ENCODE data around the gene WDR17.
"Not testable (repeated sequence)": the region's sequence is repeated elsewhere in the genome, so short reads cannot be mapped to it uniquely, and the experiment has no call there.

The WDR17 gene

GRCh38 chr4:176209535-176209934 is 143.9 kb downstream of the WDR17 start:
- TF ChIP-seq, protein P1, sequence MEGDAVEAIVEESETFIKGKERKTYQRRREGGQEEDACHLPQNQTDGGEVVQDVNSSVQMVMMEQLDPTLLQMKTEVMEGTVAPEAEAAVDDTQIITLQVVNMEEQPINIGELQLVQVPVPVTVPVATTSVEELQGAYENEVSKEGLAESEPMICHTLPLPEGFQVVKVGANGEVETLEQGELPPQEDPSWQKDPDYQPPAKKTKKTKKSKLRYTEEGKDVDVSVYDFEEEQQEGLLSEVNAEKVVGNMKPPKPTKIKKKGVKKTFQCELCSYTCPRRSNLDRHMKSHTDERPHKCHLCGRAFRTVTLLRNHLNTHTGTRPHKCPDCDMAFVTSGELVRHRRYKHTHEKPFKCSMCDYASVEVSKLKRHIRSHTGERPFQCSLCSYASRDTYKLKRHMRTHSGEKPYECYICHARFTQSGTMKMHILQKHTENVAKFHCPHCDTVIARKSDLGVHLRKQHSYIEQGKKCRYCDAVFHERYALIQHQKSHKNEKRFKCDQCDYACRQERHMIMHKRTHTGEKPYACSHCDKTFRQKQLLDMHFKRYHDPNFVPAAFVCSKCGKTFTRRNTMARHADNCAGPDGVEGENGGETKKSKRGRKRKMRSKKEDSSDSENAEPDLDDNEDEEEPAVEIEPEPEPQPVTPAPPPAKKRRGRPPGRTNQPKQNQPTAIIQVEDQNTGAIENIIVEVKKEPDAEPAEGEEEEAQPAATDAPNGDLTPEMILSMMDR (IDR thresholded peaks at IDR 0.05; ENCODE audit: insufficient read depth, low read depth, low read length, missing control alignments): no peak
- no peak overlapping the region for H3K4me3 ChIP-seq (ENCODE audit: low read length)
- DNase-seq (ENCODE audit: low read depth): no peak

DNA sequence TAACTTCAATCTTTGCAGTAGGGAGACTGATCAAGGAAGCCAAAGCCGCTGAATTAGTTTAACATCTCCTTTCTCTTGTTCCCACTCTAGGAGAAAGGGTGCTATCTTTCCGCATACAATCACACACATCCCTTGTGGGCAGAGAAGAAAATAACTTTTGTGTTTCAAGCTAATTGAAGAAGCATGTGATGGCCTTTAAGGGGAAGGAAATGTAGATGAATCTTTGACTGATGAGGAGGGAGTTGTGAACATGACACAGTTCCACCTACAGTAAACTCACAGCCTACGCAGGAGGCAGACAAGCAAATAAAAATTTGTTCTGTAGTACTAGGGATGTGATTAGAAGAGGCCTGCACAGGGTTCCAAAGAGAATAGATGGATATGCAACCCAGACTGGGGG is 144.5 kb downstream of the WDR17 start:
- TF ChIP-seq, protein P1 (IDR thresholded peaks at IDR 0.05; ENCODE audit: insufficient read depth, low read depth, low read length, missing control alignments): no peak

DNA sequence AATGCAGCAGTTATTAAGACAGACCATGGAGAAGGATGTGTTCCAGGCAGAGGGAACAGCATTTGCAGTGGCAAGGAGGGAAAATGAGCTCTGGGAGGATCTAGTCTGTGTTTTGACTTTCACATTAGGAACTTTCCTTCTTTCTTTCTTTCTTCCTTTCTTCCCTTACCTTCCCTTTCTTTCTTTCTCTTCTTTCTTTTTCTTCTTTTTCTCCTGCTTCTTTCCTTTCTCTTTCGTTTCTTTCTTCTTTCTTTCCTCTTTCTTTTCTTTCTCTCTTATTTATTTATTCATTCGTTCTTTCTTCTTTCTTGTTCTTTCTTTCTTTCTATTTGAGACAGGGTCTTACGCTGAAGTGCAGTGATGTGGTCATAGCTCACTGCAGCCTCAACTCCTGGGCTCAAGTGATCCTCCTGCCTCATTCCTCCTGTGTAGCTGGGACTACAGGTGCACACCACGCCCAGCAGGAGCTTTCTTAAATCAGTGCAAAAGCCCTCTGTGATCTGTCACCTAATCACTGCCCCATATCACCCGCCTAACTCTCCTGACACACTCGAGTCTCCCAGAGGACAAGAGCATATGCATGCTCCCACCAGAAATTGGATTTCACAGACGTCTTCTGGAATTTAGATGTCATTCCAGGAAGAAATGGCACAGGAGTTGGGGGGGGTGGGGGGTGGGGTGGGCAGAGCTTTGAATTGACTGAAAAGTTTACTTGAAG is 145.1 kb downstream of the WDR17 start:
- no peak for DNase-seq (ENCODE audit: low read depth)
- TF ChIP-seq, protein P1 (IDR thresholded peaks at IDR 0.05; ENCODE audit: insufficient read depth, low read depth, low read length, missing control alignments): no peak
- H3K4me3 ChIP-seq (ENCODE audit: low read length): no peak overlapping the region

More for the DNA sequence above, 144.5 kb downstream of the WDR17 start:
- DNase-seq (ENCODE audit: low read depth): no peak
- no peak overlapping the region for H3K4me3 ChIP-seq (ENCODE audit: low read length)

GRCh38 chr4:176212351-176212750 is 146.7 kb downstream of the WDR17 start:
- H3K4me3 ChIP-seq (ENCODE audit: low read length); DNase-seq (ENCODE audit: low read depth): not testable (repeated sequence)

GRCh38 chr4:176217510-176217909 is 151.9 kb downstream of the WDR17 start:
- DNase-seq (ENCODE audit: low read depth): no peak
- H3K4me3 ChIP-seq (ENCODE audit: low read length): no peak overlapping the region
- TF ChIP-seq, protein P1 (IDR thresholded peaks at IDR 0.05; ENCODE audit: insufficient read depth, low read depth, low read length, missing control alignments): no peak

DNA sequence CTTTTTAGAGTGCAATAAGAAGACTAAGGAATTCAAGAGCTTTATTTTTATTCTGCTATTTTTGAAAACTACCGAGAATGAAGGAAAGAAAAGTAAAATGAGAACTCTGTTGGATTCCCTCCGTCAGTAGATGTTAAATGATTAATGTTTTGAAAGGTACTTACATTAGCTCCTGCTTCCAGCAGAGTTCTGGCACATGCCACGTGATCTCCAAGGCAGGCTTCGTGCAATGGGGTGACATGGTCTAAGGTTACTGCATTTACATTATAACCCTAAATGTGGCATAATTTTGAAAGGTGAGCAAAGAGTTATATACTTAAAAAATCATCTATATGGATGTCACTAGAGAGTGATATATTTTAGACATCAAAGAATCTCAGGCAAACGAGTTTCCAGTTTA is 156.5 kb downstream of the WDR17 start:
- DNase-seq (ENCODE audit: low read depth): no peak
- TF ChIP-seq, protein P1 (IDR thresholded peaks at IDR 0.05; ENCODE audit: insufficient read depth, low read depth, low read length, missing control alignments): no peak
- H3K4me3 ChIP-seq (ENCODE audit: low read length): no peak overlapping the region

DNA sequence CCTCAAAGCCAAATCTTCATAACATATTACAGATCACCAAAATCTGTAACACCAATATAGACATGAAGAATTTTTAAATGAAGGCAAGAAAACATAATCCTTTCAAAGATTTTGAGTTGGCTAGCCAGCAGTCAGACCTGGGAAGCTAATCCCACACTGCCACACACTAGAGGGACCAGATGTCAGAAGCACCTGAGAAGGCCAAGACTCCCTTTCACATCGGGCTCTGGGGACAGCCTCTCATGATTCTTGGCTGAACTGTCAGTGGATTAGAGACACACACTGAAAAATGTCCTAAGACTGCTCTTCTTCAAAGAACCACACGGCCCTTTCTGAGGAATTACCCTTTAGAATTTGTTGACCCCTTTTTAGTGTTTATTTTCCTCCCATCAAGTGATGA is 157.9 kb downstream of the WDR17 start:
- TF ChIP-seq, protein P1 (IDR thresholded peaks at IDR 0.05; ENCODE audit: insufficient read depth, low read depth, low read length, missing control alignments): no peak
- DNase-seq (ENCODE audit: low read depth): no peak
- H3K4me3 ChIP-seq (ENCODE audit: low read length): no peak overlapping the region

All from epithelial cell of esophagus (primary cell).